HepG2 (cell line): ENCODE data around the gene CSNK1A1. TPM values are rescaled to one million over a fixed set of nuclear protein-coding genes. Genes with fewer than 3 reads are reported as not detected.

Experiments
- AGO2 ChIP-seq: fragments of 200-400 bp; formaldehyde crosslinking; optimal IDR thresholded peaks from 2 replicates; pipeline ENCODE3; 2017; ENCODE audit warnings: mild to moderate bottlenecking, low read depth, low read length, moderate library complexity
- ATF2 ChIP-seq: sonication (generic); formaldehyde crosslinking; IDR thresholded peaks from 2 replicates; pipeline ENCODE4 v1.4.0; 2020; ENCODE audit warnings: missing genetic modification reagents
- CHD4 ChIP-seq: fragments of 200-600 bp; sonication (generic); IDR thresholded peaks from 2 replicates; pipeline ENCODE4 v1.7.0; 2017; ENCODE audit warnings: mild to moderate bottlenecking, low read length, borderline replicate concordance
- DPF2 ChIP-seq: sonication (generic); formaldehyde crosslinking; IDR thresholded peaks from 2 replicates; pipeline ENCODE4 v1.4.0; 2020; ENCODE audit warnings: mild to moderate bottlenecking, low read depth, missing genetic modification reagents, borderline replicate concordance
- ESRRA ChIP-seq: sonication (generic); formaldehyde crosslinking; IDR thresholded peaks from 2 replicates; pipeline ENCODE4 v1.5.1; 2020; ENCODE audit warnings: mild to moderate bottlenecking, low read depth, missing genetic modification reagents
- ETV5 ChIP-seq: IDR thresholded peaks from 2 replicates; pipeline ENCODE4 v1.6.1; 2018; ENCODE audit warnings: missing biosample characterization, missing genetic modification reagents, inconsistent platforms, borderline replicate concordance
- IKZF1 ChIP-seq: fragments of 450-650 bp; IDR thresholded peaks from 2 replicates; pipeline ENCODE4 v1.7.1; 2016
- KDM5A ChIP-seq: fragments of 200-600 bp; sonication (generic); IDR thresholded peaks from 2 replicates; pipeline ENCODE4 v1.7.0; 2018; ENCODE audit warnings: antibody characterized with exemption, mild to moderate bottlenecking, low read length, borderline replicate concordance
- KDM6A ChIP-seq: IDR thresholded peaks from 2 replicates; pipeline ENCODE4 v1.6.1; 2016; ENCODE audit warnings: low read depth
- KLF11 ChIP-seq: IDR thresholded peaks from 2 replicates; pipeline ENCODE4 v1.6.1; 2016; ENCODE audit warnings: missing compliant biosample characterization
- LBX2 ChIP-seq: sonication (generic); formaldehyde crosslinking; IDR thresholded peaks from 2 replicates; pipeline ENCODE4 v1.5.0; 2020; ENCODE audit warnings: missing genetic modification reagents, mild to moderate bottlenecking, borderline replicate concordance
- MAX ChIP-seq: IDR thresholded peaks from 2 replicates; pipeline ENCODE4 v1.6.1; 2012; ENCODE audit warnings: inconsistent platforms
- MED1 ChIP-seq: sonication (generic); formaldehyde crosslinking; IDR thresholded peaks from 2 replicates; pipeline ENCODE4 v1.4.0; 2020; ENCODE audit warnings: missing genetic modification reagents
- NBN ChIP-seq: fragments of 450-650 bp; conservative IDR thresholded peaks from 2 replicates; pipeline ENCODE4 v1.6.1; 2017
- RORA ChIP-seq: sonication (generic); formaldehyde crosslinking; IDR thresholded peaks from 2 replicates; pipeline ENCODE4 v1.5.0; 2020; ENCODE audit warnings: mild to moderate bottlenecking, missing genetic modification reagents, moderate library complexity
- SALL2 ChIP-seq: sonication (generic); formaldehyde crosslinking; IDR thresholded peaks from 2 replicates; pipeline ENCODE4 v1.8.1; 2023; ENCODE audit warnings: mild to moderate bottlenecking, missing genetic modification reagents, inconsistent platforms
- SNAPC2 ChIP-seq: sonication (generic); formaldehyde crosslinking; IDR thresholded peaks from 2 replicates; pipeline ENCODE4 v1.8.1; 2022; ENCODE audit warnings: mild to moderate bottlenecking, missing genetic modification reagents
- STAG1 ChIP-seq: sonication (generic); formaldehyde crosslinking; IDR thresholded peaks from 2 replicates; pipeline ENCODE4 v1.4.0; 2020; ENCODE audit warnings: missing genetic modification reagents
- TBP ChIP-seq: sonication (generic); formaldehyde crosslinking; IDR thresholded peaks from 2 replicates; pipeline ENCODE4 v1.5.0; 2020; ENCODE audit warnings: missing genetic modification reagents
- U2AF2 ChIP-seq: fragments of 200-400 bp; formaldehyde crosslinking; IDR thresholded peaks from 2 replicates; pipeline ENCODE4 v1.6.1; 2017; ENCODE audit warnings: low read depth, mild to moderate bottlenecking, low read length
- ZFP36L2 ChIP-seq: sonication (generic); formaldehyde crosslinking; IDR thresholded peaks from 2 replicates; pipeline ENCODE4 v1.4.0; 2020; ENCODE audit warnings: missing genetic modification reagents
- ZNF335 ChIP-seq: sonication (generic); formaldehyde crosslinking; IDR thresholded peaks from 2 replicates; pipeline ENCODE4 v1.4.0; 2020; ENCODE audit warnings: missing genetic modification reagents
- ZNF549 ChIP-seq: sonication (generic); formaldehyde crosslinking; IDR thresholded peaks from 2 replicates; pipeline ENCODE4 v1.5.0; 2020; ENCODE audit warnings: missing genetic modification reagents
- ZNF691 ChIP-seq: sonication (generic); formaldehyde crosslinking; IDR thresholded peaks from 2 replicates; pipeline ENCODE4 v1.4.0; 2020; ENCODE audit warnings: missing genetic modification reagents, low read depth, mild to moderate bottlenecking, borderline replicate concordance
- ZNF724P ChIP-seq: sonication (generic); formaldehyde crosslinking; IDR thresholded peaks from 2 replicates; pipeline ENCODE4 v1.8.0; 2022; ENCODE audit warnings: missing genetic modification reagents, borderline replicate concordance
- ZNF792 ChIP-seq: IDR thresholded peaks from 2 replicates; pipeline ENCODE4 v1.6.1; 2016
- ZSCAN9 ChIP-seq: IDR thresholded peaks from 2 replicates; pipeline ENCODE4 v1.6.1; 2016; ENCODE audit warnings: borderline replicate concordance
- ZXDC ChIP-seq: sonication (generic); formaldehyde crosslinking; IDR thresholded peaks from 2 replicates; pipeline ENCODE4 v1.5.0; 2020; ENCODE audit warnings: mild to moderate bottlenecking, missing genetic modification reagents
- polyA plus RNA-seq, 8 experiments: library from polyadenylated mRNA; depleted of rRNA in 3 of 8; stranded (reverse) in 7 of 8; unstranded in 1 of 8; fragments of >200 nt; fragmentation: Illumina TruSeq in 4 of 8; extraction: Trizol in 4 of 8; gene quantifications; 2 replicates each; pipeline versions ENCODE4 v1.2.1 to v1.2.3, GENCODE V29; 2011 to 2016; ENCODE audit warnings: low read depth in 4 of 8, missing spikeins in 1 of 8, mixed read lengths in 1 of 8; ENCODE audit not compliant: insufficient read depth in 1 of 8
- total RNA-seq, 5 experiments: library from RNA; depleted of rRNA; stranded (reverse); fragments of >200 nt; fragmentation: Illumina TruSeq; extraction: Trizol; gene quantifications; 2 replicates each; pipeline ENCODE4 v1.2.3, GENCODE V29; 2016; ENCODE audit warnings: low read depth in 1 of 5

Gene CSNK1A1
- total and polyA plus RNA-seq, 2 of the 13 experiments (the other 11 are each of a cell fraction or from before 2014, with no cell fraction given) = 89.0 to 149 TPM

- TF ChIP-seq U2AF2 = no peak
- TF ChIP-seq MAX = peak; percentile 43
- TF ChIP-seq ZSCAN9 (CRISPR knock-in tag) = peak; percentile 68; the same call in 1 of the 2 replicates
- TF ChIP-seq KDM5A = no peak
- no peak for TF ChIP-seq KLF11
- no peak for TF ChIP-seq LBX2
- TF ChIP-seq DPF2 (CRISPR knock-in tag) = peak; percentile 76
- no peak for TF ChIP-seq RORA (CRISPR knock-in tag)
- peak; percentile 96 for TF ChIP-seq MED1 (CRISPR knock-in tag)
- peak; percentile 37; the same call in 1 of the 2 replicates for TF ChIP-seq STAG1
- no peak for TF ChIP-seq AGO2
- TF ChIP-seq SALL2 (CRISPR knock-in tag) = peak; percentile 40; the same call in 1 of the 2 replicates
- peak; percentile 65 for TF ChIP-seq ATF2
- peak; percentile 47; the same call in 1 of the 2 replicates for TF ChIP-seq KDM6A (CRISPR knock-in tag)
- TF ChIP-seq TBP (CRISPR knock-in tag) = no peak
- TF ChIP-seq ZFP36L2 (CRISPR knock-in tag) = no peak
- peak; percentile 100; the same call in 1 of the 2 replicates for TF ChIP-seq CHD4
- no peak; the same call in 1 of the 2 replicates for TF ChIP-seq ZNF792 (CRISPR knock-in tag)
- TF ChIP-seq ZNF335 = no peak
- 0 out of 2 replicates have a peak, but pooled peaks have one; percentile 72 for TF ChIP-seq SNAPC2 (CRISPR knock-in tag)
- peak; percentile 97 for TF ChIP-seq ETV5 (CRISPR knock-in tag)
- peak; percentile 50 for TF ChIP-seq ZNF691
- no peak for TF ChIP-seq IKZF1
- TF ChIP-seq NBN = no peak
- TF ChIP-seq ESRRA (CRISPR knock-in tag) = peak; percentile 81
- TF ChIP-seq ZXDC (CRISPR knock-in tag) = no peak
- no peak; the same call in 1 of the 2 replicates for TF ChIP-seq ZNF724P (CRISPR knock-in tag)
- TF ChIP-seq ZNF549 (CRISPR knock-in tag) = 0 out of 2 replicates have a peak, but pooled peaks have one; percentile 24
Observed at GRCh38 chr5:149452007-149452664, 99.1 kb downstream of the CSNK1A1 start (continued).
